HEK293 (cell line): ENCODE measurements around the gene SPTAN1.

Experiments used
- CTCF ChIA-PET: fragments of 350-600 bp; formaldehyde crosslinking; extraction: SDS; loops from one replicate; lab custom pipeline; 2021; ENCODE audit warnings: antibody characterized with exemption; lab: Yijun Ruan, JAX
- POLR2A ChIA-PET: fragments of 300-600 bp; formaldehyde crosslinking; extraction: SDS; loops from one replicate; lab custom pipeline; 2020; ENCODE audit warnings: antibody characterized with exemption, inconsistent platforms; lab: Yijun Ruan, JAX
- H3K27ac ChIP-seq: fragments of 200-500 bp; sonication (Bioruptor generic); 2 replicates; pipeline ENCODE4 v1.5.1; 2014; ENCODE audit warnings: low read depth, low read length, control low read depth, inconsistent platforms; ENCODE audit errors: extremely low read depth
- H3K36me3 ChIP-seq, 2 experiments: fragments of 200-500 bp in 1 of 2; sonication (Bioruptor generic) in 1 of 2; 1 replicate in 1 of 2; 2 replicates in 1 of 2; pipeline ENCODE4 v1.5.1; 2014 to 2017; ENCODE audit warnings: inconsistent platforms in 2 of 2, low read length in 2 of 2; ENCODE audit not compliant: control insufficient read depth in 2 of 2, insufficient read depth in 1 of 2
- H3K4me1 ChIP-seq: fragments of 200-500 bp; sonication (Bioruptor generic); 2 replicates; pipeline ENCODE4 v1.5.1; 2014; ENCODE audit warnings: mild to moderate bottlenecking, low read length, inconsistent platforms; ENCODE audit not compliant: control insufficient read depth, insufficient read depth
- H3K4me3 ChIP-seq: 2 replicates; pipeline ENCODE4 v1.5.1; 2011; ENCODE audit warnings: low read depth, mild to moderate bottlenecking, control low read depth, low read length, moderate library complexity
- H3K9me3 ChIP-seq: fragments of 200-500 bp; sonication (Bioruptor generic); 2 replicates; pipeline ENCODE4 v1.5.1; 2014; ENCODE audit warnings: low read depth, low read length, inconsistent platforms; ENCODE audit not compliant: control insufficient read depth, insufficient read depth
- GLIS2 ChIP-seq: fragments of 450-650 bp; formaldehyde crosslinking; IDR thresholded peaks from 2 replicates; pipeline ENCODE4 v1.5.1; 2016; ENCODE audit warnings: missing biosample characterization, missing genetic modification characterization
- KLF1 ChIP-seq: fragments of 450-650 bp; formaldehyde crosslinking; IDR thresholded peaks from 2 replicates; pipeline ENCODE4 v1.5.1; 2016; ENCODE audit warnings: missing biosample characterization, missing genetic modification characterization
- KLF17 ChIP-seq: fragments of 450-650 bp; formaldehyde crosslinking; IDR thresholded peaks from 2 replicates; pipeline ENCODE4 v1.5.1; 2016; ENCODE audit warnings: missing biosample characterization, missing genetic modification characterization
- KLF7 ChIP-seq: fragments of 450-650 bp; formaldehyde crosslinking; IDR thresholded peaks from 2 replicates; pipeline ENCODE4 v1.5.1; 2016; ENCODE audit warnings: missing biosample characterization, missing genetic modification characterization, borderline replicate concordance
- KLF9 ChIP-seq: fragments of 450-650 bp; formaldehyde crosslinking; IDR thresholded peaks from 2 replicates; pipeline ENCODE4 v1.5.1; 2016; ENCODE audit warnings: missing biosample characterization, missing genetic modification characterization, low read depth
- PATZ1 ChIP-seq: fragments of 450-650 bp; formaldehyde crosslinking; IDR thresholded peaks from 2 replicates; pipeline ENCODE4 v1.5.1; 2016; ENCODE audit warnings: missing biosample characterization, missing genetic modification characterization
- PRDM10 ChIP-seq: fragments of 450-650 bp; formaldehyde crosslinking; IDR thresholded peaks from 2 replicates; pipeline ENCODE4 v1.5.1; 2016; ENCODE audit warnings: missing biosample characterization, missing genetic modification characterization
- SP2 ChIP-seq: fragments of 450-650 bp; formaldehyde crosslinking; IDR thresholded peaks from 2 replicates; pipeline ENCODE4 v1.5.1; 2016; ENCODE audit warnings: missing biosample characterization, missing genetic modification characterization
- SP7 ChIP-seq: fragments of 450-650 bp; formaldehyde crosslinking; IDR thresholded peaks from 2 replicates; pipeline ENCODE4 v1.5.1; 2016; ENCODE audit warnings: missing biosample characterization, missing genetic modification characterization
- WT1 ChIP-seq: fragments of 450-650 bp; formaldehyde crosslinking; IDR thresholded peaks from 2 replicates; pipeline ENCODE4 v1.5.1; 2016; ENCODE audit warnings: missing biosample characterization, missing genetic modification characterization
- YY1 ChIP-seq: fragments of 450-650 bp; formaldehyde crosslinking; IDR thresholded peaks from 2 replicates; pipeline ENCODE4 v1.5.1; 2018; ENCODE audit warnings: missing biosample characterization, missing genetic modification characterization
- ZBTB17 ChIP-seq: fragments of 450-650 bp; formaldehyde crosslinking; IDR thresholded peaks from 2 replicates; pipeline ENCODE4 v1.5.1; 2016; ENCODE audit warnings: missing biosample characterization, missing genetic modification characterization
- ZBTB20 ChIP-seq: fragments of 450-650 bp; formaldehyde crosslinking; IDR thresholded peaks from 2 replicates; pipeline ENCODE4 v1.5.1; 2016; ENCODE audit warnings: missing biosample characterization, missing genetic modification characterization
- ZBTB26 ChIP-seq: fragments of 450-650 bp; formaldehyde crosslinking; optimal IDR thresholded peaks from 2 replicates; pipeline ENCODE3; 2016; ENCODE audit warnings: missing biosample characterization, mild to moderate bottlenecking, missing genetic modification characterization
- ZBTB48 ChIP-seq: fragments of 450-650 bp; formaldehyde crosslinking; IDR thresholded peaks from 2 replicates; pipeline ENCODE4 v1.5.1; 2016; ENCODE audit warnings: missing biosample characterization, missing genetic modification characterization
- ZBTB6 ChIP-seq: fragments of 450-650 bp; formaldehyde crosslinking; IDR thresholded peaks from 2 replicates; pipeline ENCODE4 v1.5.1; 2017; ENCODE audit warnings: missing biosample characterization, missing genetic modification characterization
- ZEB2 ChIP-seq: fragments of 450-650 bp; formaldehyde crosslinking; IDR thresholded peaks from 2 replicates; pipeline ENCODE4 v1.5.1; 2016; ENCODE audit warnings: missing biosample characterization, missing genetic modification characterization
- ZFHX2 ChIP-seq: fragments of 450-650 bp; formaldehyde crosslinking; conservative IDR thresholded peaks from 2 replicates; pipeline ENCODE4 v1.5.1; 2016; ENCODE audit warnings: missing biosample characterization, missing genetic modification characterization
- ZNF19 ChIP-seq: fragments of 450-650 bp; formaldehyde crosslinking; IDR thresholded peaks from 2 replicates; pipeline ENCODE4; 2016; ENCODE audit warnings: missing biosample characterization, missing genetic modification characterization, low read depth
- ZNF335 ChIP-seq: fragments of 450-650 bp; formaldehyde crosslinking; conservative IDR thresholded peaks from 2 replicates; pipeline ENCODE4 v1.5.1; 2016; ENCODE audit warnings: missing biosample characterization, missing genetic modification characterization
- ZNF530 ChIP-seq: fragments of 450-650 bp; formaldehyde crosslinking; IDR thresholded peaks from 2 replicates; pipeline ENCODE4 v1.5.1; 2016; ENCODE audit warnings: low read depth, missing biosample characterization, missing genetic modification characterization
- ZNF654 ChIP-seq: fragments of 450-650 bp; formaldehyde crosslinking; IDR thresholded peaks from 2 replicates; pipeline ENCODE4 v1.5.1; 2016; ENCODE audit warnings: low read depth, missing biosample characterization, missing genetic modification characterization
- ZNF747 ChIP-seq: fragments of 450-650 bp; formaldehyde crosslinking; IDR thresholded peaks from 2 replicates; pipeline ENCODE4 v1.5.1; 2016; ENCODE audit warnings: missing biosample characterization, missing genetic modification characterization
- ZNF76 ChIP-seq: fragments of 450-650 bp; formaldehyde crosslinking; IDR thresholded peaks from 2 replicates; pipeline ENCODE4; 2016; ENCODE audit warnings: low read depth, missing biosample characterization, missing genetic modification characterization, borderline replicate concordance
- ZNF791 ChIP-seq: fragments of 450-650 bp; formaldehyde crosslinking; IDR thresholded peaks from 2 replicates; pipeline ENCODE4 v1.5.1; 2016; ENCODE audit warnings: missing biosample characterization, missing genetic modification characterization
- ZNF792 ChIP-seq: fragments of 450-650 bp; formaldehyde crosslinking; IDR thresholded peaks from 2 replicates; pipeline ENCODE4 v1.5.1; 2016; ENCODE audit warnings: missing biosample characterization, missing genetic modification characterization
- ZSCAN23 ChIP-seq: fragments of 450-650 bp; formaldehyde crosslinking; IDR thresholded peaks from 2 replicates; pipeline ENCODE4 v1.5.1; 2016; ENCODE audit warnings: missing biosample characterization, missing genetic modification characterization
- ZXDB ChIP-seq: fragments of 450-650 bp; formaldehyde crosslinking; IDR thresholded peaks from 2 replicates; pipeline ENCODE4 v1.5.1; 2016; ENCODE audit warnings: missing biosample characterization, missing genetic modification characterization

The SPTAN1 gene

GRCh38 chr9:128635266-128636023 lies 83.1 kb downstream of the SPTAN1 start:
- POLR2A ChIA-PET = interaction anchor here (0.5 to 2.1 kb wide), 18 partner anchors 9 to 89 kb away, joined by 3 to 15 read pairs (median 4); partner anchors contain the start of genes DYNC2I2, PKN3, SPTAN1 and ZDHHC12
- H3K9me3 ChIP-seq = no peaks in the 10 kb centered on the region
- H3K4me3 ChIP-seq = peak overlapping the region; percentile 16; the same call in 1 of the 2 replicates
- CTCF ChIA-PET = interaction anchor here (0.5 to 3.5 kb wide), 36 partner anchors 8 to 977 kb away, joined by 3 to 21 read pairs (median 4); partner anchors contain the start of gene PKN3
- peaks cover 0 to 77% of the 10 kb centered on the region in 2 experiments; a peak in 2 of 3 replicates for H3K36me3 ChIP-seq
- peaks cover 6% of the 10 kb centered on the region for H3K4me1 ChIP-seq
- H3K27ac ChIP-seq = peak overlapping the region; percentile 9; the same call in 1 of the 2 replicates
- TF ChIP-seq KLF1 (peak; percentile 92), SP7 (tag by site-specific recombination) (peak; percentile 69), ZNF76 (tag by site-specific recombination) (peak; percentile 92), PATZ1 (tag by site-specific recombination) (peak; percentile 55; the same call in 1 of the 2 replicates), ZBTB20 (tag by site-specific recombination) (peak; percentile 74; the same call in 1 of the 2 replicates), ZNF792 (tag by site-specific recombination) (no peak), ZNF335 (tag by site-specific recombination) (peak; percentile 75), SP2 (peak; percentile 31), ZFHX2 (tag by site-specific recombination) (peak; percentile 95), ZXDB (tag by site-specific recombination) (peak; percentile 48; the same call in 1 of the 2 replicates), WT1 (peak; percentile 53; the same call in 1 of the 2 replicates), ZNF791 (tag by site-specific recombination) (no peak), YY1 (no peak), KLF17 (peak; percentile 85; the same call in 1 of the 2 replicates), ZNF19 (tag by site-specific recombination) (no peak), ZBTB26 (tag by site-specific recombination) (peak; percentile 27), KLF9 (tag by site-specific recombination) (0 out of 2 replicates have a peak, but pooled peaks have one; percentile 18), ZBTB17 (tag by site-specific recombination) (peak; percentile 45), ZBTB6 (tag by site-specific recombination) (0 out of 2 replicates have a peak, but pooled peaks have one; percentile 12), KLF7 (tag by site-specific recombination) (peak; percentile 64; the same call in 1 of the 2 replicates), ZNF747 (no peak), ZNF530 (tag by site-specific recombination) (no peak), PRDM10 (peak; percentile 35; the same call in 1 of the 2 replicates), ZBTB48 (peak; percentile 49; the same call in 1 of the 2 replicates), ZNF654 (tag by site-specific recombination) (peak; percentile 16; the same call in 1 of the 2 replicates), ZEB2 (tag by site-specific recombination) (peak; percentile 76), GLIS2 (tag by site-specific recombination) (peak; percentile 82), ZSCAN23 (tag by site-specific recombination) (no peak)
